WTC11 (cell line): ENCODE data around the gene CNST. TPM values are rescaled to one million over a fixed set of nuclear protein-coding genes. Genes with fewer than 3 reads are reported as not detected.
"Not testable (repeated sequence)": the region's sequence is repeated elsewhere in the genome, so short reads cannot be mapped to it uniquely, and the experiment has no call there.

Source experiments
- ATAC-seq: fragments of 200-7000 bp; cut with Tn5 transposase; 2 replicates; pipeline ENCODE4 v1.10.0; 2021; ENCODE audit warnings: mild to moderate bottlenecking, moderate library complexity
- CTCF ChIA-PET: fragments of 300-600 bp; sonication (Branson Sonifier 250); formaldehyde crosslinking; loops from one replicate; lab custom pipeline; 2021; ENCODE audit warnings: antibody characterized with exemption; lab: Charles Lee
- POLR2A ChIA-PET: fragments of 350-600 bp; sonication (Branson Sonifier 250); formaldehyde crosslinking; loops from one replicate; lab custom pipeline; 2021; ENCODE audit warnings: antibody characterized with exemption; lab: Charles Lee
- DNase-seq: peaks from one replicate; pipeline ENCODE4 v3.0.0; 2021; ENCODE audit warnings: low spot score
- H3K27ac Mint-ChIP-seq: 2 replicates; pipeline ENCODE4 v1.8.0; 2021; ENCODE audit warnings: mixed read lengths
- H3K27me3 Mint-ChIP-seq: 2 replicates; pipeline ENCODE4 v1.8.0; 2021; ENCODE audit warnings: low read depth, mild to moderate bottlenecking, moderate library complexity, mixed read lengths
- H3K36me3 Mint-ChIP-seq: 2 replicates; pipeline ENCODE4 v1.8.0; 2021; ENCODE audit warnings: mixed read lengths
- H3K4me1 Mint-ChIP-seq: 2 replicates; pipeline ENCODE4 v1.8.0; 2022; ENCODE audit warnings: mixed read lengths
- H3K4me3 Mint-ChIP-seq: 2 replicates; pipeline ENCODE4 v1.8.0; 2021; ENCODE audit warnings: mild to moderate bottlenecking, moderate library complexity, mixed read lengths
- H3K9me3 Mint-ChIP-seq: 2 replicates; pipeline ENCODE4 v1.8.0; 2021; ENCODE audit warnings: mixed read lengths
- ELF4 ChIP-seq: sonication (generic); formaldehyde crosslinking; IDR thresholded peaks from 2 replicates; pipeline ENCODE4 v1.8.1; 2022; ENCODE audit warnings: low read depth, mild to moderate bottlenecking, moderate library complexity, missing genetic modification reagents
- GTF2I ChIP-seq: fragments of 250-450 bp; sonication (Bioruptor Pico); conservative IDR thresholded peaks from 2 replicates; pipeline ENCODE4 v1.4.0; 2021; ENCODE audit warnings: mild to moderate bottlenecking
- SMAD3 ChIP-seq: sonication (generic); formaldehyde crosslinking; IDR thresholded peaks from 2 replicates; pipeline ENCODE4 v1.8.0; 2022; ENCODE audit warnings: missing genetic modification reagents, mild to moderate bottlenecking, borderline replicate concordance
- ZNF317 ChIP-seq: sonication (generic); formaldehyde crosslinking; IDR thresholded peaks from 2 replicates; pipeline ENCODE4 v1.8.1; 2023; ENCODE audit warnings: low read depth, mild to moderate bottlenecking, moderate library complexity, missing genetic modification reagents, borderline replicate concordance
- total RNA-seq: library from RNA; stranded (reverse); gene quantifications from 3 replicates; pipeline ENCODE4 v1.2.3, GENCODE V29; 2021
- TF ChIP-seq, protein P1 (sequence below): sonication (generic); formaldehyde crosslinking; IDR thresholded peaks from 2 replicates; pipeline ENCODE4 v1.8.0; 2022; ENCODE audit warnings: missing genetic modification reagents
- TF ChIP-seq, protein P2 (sequence below): sonication (generic); formaldehyde crosslinking; IDR thresholded peaks from 2 replicates; pipeline ENCODE4 v1.8.1; 2023; ENCODE audit warnings: mild to moderate bottlenecking, missing genetic modification reagents, moderate library complexity
- TF ChIP-seq, protein P3 (sequence below): sonication (generic); formaldehyde crosslinking; IDR thresholded peaks from 2 replicates; pipeline ENCODE4 v1.8.0; 2023; ENCODE audit warnings: missing genetic modification reagents
- TF ChIP-seq, protein P4 (sequence below): sonication (generic); formaldehyde crosslinking; IDR thresholded peaks from 2 replicates; pipeline ENCODE4 v1.8.0; 2022; ENCODE audit warnings: mild to moderate bottlenecking, missing genetic modification reagents
- TF ChIP-seq, protein P5 (sequence below): fragments of 250-450 bp; sonication (Bioruptor Pico); IDR thresholded peaks from 2 replicates; pipeline ENCODE4 v2.1.2; 2022; ENCODE audit warnings: mild to moderate bottlenecking, moderate library complexity

CNST gene
- total RNA-seq, 1 experiment from 2014 or later = 18.4 TPM

DNA sequence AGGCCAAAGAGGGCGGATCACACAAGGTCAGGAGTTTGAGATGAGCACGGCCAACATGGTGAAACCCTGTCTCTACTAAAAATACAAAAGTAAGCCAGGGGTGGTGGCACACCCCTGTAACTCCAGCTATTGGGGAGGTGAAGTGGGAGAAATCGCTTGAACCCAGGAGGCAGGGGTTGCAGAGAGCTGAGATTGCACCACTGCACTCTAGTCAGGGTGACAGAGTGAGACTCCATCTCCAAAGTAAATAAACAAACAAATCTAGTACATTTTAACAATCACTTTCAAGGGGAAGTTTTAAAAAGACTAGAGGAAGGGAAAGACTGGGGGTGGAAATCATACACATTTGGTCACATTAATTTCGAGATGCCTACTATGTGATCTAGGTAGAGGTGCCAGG, 6.9 kb upstream of the CNST start (continued):
- TF ChIP-seq, protein P1, sequence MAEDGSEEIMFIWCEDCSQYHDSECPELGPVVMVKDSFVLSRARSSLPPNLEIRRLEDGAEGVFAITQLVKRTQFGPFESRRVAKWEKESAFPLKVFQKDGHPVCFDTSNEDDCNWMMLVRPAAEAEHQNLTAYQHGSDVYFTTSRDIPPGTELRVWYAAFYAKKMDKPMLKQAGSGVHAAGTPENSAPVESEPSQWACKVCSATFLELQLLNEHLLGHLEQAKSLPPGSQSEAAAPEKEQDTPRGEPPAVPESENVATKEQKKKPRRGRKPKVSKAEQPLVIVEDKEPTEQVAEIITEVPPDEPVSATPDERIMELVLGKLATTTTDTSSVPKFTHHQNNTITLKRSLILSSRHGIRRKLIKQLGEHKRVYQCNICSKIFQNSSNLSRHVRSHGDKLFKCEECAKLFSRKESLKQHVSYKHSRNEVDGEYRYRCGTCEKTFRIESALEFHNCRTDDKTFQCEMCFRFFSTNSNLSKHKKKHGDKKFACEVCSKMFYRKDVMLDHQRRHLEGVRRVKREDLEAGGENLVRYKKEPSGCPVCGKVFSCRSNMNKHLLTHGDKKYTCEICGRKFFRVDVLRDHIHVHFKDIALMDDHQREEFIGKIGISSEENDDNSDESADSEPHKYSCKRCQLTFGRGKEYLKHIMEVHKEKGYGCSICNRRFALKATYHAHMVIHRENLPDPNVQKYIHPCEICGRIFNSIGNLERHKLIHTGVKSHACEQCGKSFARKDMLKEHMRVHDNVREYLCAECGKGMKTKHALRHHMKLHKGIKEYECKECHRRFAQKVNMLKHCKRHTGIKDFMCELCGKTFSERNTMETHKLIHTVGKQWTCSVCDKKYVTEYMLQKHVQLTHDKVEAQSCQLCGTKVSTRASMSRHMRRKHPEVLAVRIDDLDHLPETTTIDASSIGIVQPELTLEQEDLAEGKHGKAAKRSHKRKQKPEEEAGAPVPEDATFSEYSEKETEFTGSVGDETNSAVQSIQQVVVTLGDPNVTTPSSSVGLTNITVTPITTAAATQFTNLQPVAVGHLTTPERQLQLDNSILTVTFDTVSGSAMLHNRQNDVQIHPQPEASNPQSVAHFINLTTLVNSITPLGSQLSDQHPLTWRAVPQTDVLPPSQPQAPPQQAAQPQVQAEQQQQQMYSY (CRISPR knock-in tag) = no peak
- TF ChIP-seq, protein P2, sequence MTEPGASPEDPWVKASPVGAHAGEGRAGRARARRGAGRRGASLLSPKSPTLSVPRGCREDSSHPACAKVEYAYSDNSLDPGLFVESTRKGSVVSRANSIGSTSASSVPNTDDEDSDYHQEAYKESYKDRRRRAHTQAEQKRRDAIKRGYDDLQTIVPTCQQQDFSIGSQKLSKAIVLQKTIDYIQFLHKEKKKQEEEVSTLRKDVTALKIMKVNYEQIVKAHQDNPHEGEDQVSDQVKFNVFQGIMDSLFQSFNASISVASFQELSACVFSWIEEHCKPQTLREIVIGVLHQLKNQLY (CRISPR knock-in tag) = no peak
- TF ChIP-seq, protein P3, sequence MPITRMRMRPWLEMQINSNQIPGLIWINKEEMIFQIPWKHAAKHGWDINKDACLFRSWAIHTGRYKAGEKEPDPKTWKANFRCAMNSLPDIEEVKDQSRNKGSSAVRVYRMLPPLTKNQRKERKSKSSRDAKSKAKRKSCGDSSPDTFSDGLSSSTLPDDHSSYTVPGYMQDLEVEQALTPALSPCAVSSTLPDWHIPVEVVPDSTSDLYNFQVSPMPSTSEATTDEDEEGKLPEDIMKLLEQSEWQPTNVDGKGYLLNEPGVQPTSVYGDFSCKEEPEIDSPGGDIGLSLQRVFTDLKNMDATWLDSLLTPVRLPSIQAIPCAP (CRISPR knock-in tag) = no peak

DNA sequence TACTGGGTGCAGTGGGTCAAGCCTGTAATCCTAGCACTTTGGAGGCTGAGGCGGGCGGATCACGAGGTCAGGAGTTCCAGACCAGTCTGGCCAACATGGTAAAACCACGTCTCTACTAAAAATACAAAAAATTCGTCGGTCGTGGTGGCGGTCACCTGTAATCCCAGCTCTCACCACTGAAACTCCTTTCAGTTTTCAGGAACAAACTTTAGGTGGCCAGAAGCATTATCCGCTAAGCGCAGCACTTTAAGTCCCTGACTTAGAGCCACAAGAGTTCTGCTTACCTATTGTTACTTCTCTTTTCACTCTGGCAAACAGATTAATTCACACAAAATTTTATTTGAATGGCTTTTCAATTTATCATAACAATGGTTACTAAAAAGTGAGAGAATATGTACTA, 5.4 kb upstream of the CNST start:
- H3K9me3 Mint-ChIP-seq = not testable (repeated sequence)

DNA sequence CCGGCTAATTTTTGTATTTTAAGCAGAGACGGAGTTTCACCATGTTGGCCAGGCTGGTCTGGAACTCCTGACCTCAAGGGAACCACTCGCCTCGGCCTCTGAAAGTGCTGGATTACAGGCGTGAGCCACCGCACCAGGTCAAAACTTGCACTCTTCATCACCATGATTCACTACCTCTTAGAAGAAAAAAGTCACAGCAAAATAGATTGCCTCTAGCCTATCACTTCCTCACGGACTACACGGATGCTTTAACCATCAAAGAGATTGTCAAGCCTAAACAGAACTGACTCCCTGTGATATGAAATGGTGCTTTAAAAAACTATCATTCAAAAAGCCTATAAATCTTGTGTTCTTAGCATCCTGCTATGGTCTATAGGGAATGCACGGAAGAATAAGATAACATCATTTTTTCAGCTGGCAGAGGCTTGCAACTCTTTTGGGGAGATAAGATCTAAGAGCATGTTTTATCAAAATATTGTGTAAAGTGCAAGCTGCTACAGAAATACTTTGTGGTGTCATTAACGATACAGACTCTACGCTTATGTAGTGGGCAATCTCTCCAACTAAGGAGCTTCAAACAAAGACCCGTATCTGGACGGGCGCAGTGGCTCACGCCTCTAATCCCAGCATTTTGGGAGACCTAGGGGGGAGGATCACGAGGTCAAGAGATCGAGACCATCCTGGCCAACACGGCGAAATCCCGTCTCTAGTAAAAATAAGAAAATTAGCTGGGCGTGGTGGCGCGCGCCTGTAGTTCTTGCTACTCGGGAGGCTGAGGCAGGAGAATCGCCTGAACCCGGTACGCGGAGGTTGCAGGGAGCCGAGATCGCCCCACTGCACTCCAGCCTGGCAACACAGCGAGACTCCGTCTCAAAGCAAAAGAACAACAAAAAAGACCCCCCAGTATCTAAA, 1.2 kb upstream of the CNST start:
- Mint-ChIP-seq H3K9me3 (no peaks in the 10 kb centered on the region), H3K27ac (peak overlapping the region; percentile 96), H3K4me1 (peaks cover 14% of the 10 kb centered on the region), H3K36me3 (peaks cover 12% of the 10 kb centered on the region; the same call in 1 of the 2 replicates), H3K27me3 (no peaks in the 10 kb centered on the region), H3K4me3 (peak overlapping the region; percentile 98)
- ATAC-seq (no peak), DNase-seq (no peak)
- TF ChIP-seq ELF4 (CRISPR knock-in tag) (no peak), ZNF317 (CRISPR knock-in tag) (no peak), GTF2I (CRISPR knock-in tag) (0 out of 2 replicates have a peak, but pooled peaks have one; percentile 28)
- TF ChIP-seq, protein P4, sequence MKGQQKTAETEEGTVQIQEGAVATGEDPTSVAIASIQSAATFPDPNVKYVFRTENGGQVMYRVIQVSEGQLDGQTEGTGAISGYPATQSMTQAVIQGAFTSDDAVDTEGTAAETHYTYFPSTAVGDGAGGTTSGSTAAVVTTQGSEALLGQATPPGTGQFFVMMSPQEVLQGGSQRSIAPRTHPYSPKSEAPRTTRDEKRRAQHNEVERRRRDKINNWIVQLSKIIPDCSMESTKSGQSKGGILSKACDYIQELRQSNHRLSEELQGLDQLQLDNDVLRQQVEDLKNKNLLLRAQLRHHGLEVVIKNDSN (CRISPR knock-in tag) = no peak
- ChIA-PET CTCF (no interaction called here), POLR2A (no interaction called here)

More for the DNA sequence above, 5.4 kb upstream of the CNST start:
- H3K27me3 Mint-ChIP-seq, H3K27ac Mint-ChIP-seq, CTCF ChIA-PET, POLR2A ChIA-PET, H3K4me1 Mint-ChIP-seq, H3K4me3 Mint-ChIP-seq, DNase-seq: not testable (repeated sequence)
- peak; percentile 68 for ATAC-seq
- H3K36me3 Mint-ChIP-seq = peaks cover 29% of the 10 kb centered on the region

DNA sequence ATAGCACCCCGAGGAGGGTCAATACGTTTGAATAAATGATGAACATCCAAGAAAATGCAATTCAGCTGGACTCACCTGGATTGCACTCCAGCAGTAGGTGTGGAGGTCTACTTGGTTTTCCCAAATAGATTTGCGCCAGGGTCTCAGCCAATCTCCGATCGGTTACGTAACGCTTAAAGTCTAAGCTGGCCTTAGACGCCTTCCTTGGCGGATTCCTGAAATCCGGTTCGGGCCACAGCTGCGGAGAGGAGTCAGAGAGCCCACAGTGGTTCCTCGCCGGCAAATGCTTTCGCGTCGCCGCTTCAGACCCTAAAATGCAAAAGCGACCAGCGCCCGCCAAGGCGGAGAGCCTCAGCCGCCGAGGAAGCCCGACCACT, 517 bp upstream of the CNST start:
- Mint-ChIP-seq H3K4me3 (peak overlapping the region; percentile 98), H3K9me3 (no peaks in the 10 kb centered on the region), H3K36me3 (peaks cover 7% of the 10 kb centered on the region; the same call in 1 of the 2 replicates), H3K27ac (peak overlapping the region; percentile 96), H3K27me3 (no peaks in the 10 kb centered on the region), H3K4me1 (peaks cover 14% of the 10 kb centered on the region)
- ChIA-PET CTCF (interaction anchor here (1.0 kb wide), 1 partner anchor 124 kb away, joined by 4 read pairs; no protein-coding TSS in a partner anchor), POLR2A (no interaction called here)
- 0 out of 2 replicates have a peak, but pooled peaks have one; percentile 8 for TF ChIP-seq SMAD3 (CRISPR knock-in tag)
- TF ChIP-seq, protein P5, sequence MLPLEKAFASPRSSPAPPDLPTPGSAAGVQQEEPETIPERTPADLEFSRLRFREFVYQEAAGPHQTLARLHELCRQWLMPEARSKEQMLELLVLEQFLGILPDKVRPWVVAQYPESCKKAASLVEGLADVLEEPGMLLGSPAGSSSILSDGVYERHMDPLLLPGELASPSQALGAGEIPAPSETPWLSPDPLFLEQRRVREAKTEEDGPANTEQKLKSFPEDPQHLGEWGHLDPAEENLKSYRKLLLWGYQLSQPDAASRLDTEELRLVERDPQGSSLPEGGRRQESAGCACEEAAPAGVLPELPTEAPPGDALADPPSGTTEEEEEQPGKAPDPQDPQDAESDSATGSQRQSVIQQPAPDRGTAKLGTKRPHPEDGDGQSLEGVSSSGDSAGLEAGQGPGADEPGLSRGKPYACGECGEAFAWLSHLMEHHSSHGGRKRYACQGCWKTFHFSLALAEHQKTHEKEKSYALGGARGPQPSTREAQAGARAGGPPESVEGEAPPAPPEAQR (CRISPR knock-in tag) = no peak
- TF ChIP-seq, protein P2 (CRISPR knock-in tag) = no peak
- ATAC-seq = peak; percentile 11
- peak; percentile 42 for DNase-seq
